Trophoblast cell (in vitro differentiated cells and primary cell): ENCODE measurements around the gene PTPN12.

Source experiments
- DNase-seq, 2 donors: peaks; one replicate each; pipeline ENCODE4 v3.0.0-alpha.2; 2016
- H2AFZ ChIP-seq: 2 replicates; pipeline ENCODE4 v1.6.1; 2013; ENCODE audit warnings: low read length, moderate library complexity, mild to moderate bottlenecking; ENCODE audit not compliant: insufficient read depth, poor library complexity
- H2AK5ac ChIP-seq: 2 replicates; pipeline ENCODE4 v1.6.1; 2013; ENCODE audit warnings: mild to moderate bottlenecking, low read length
- H2BK120ac ChIP-seq: 2 replicates; pipeline ENCODE4 v1.6.1; 2013; ENCODE audit warnings: low read length, mild to moderate bottlenecking, moderate library complexity; ENCODE audit not compliant: insufficient read depth, poor library complexity
- H2BK12ac ChIP-seq: 2 replicates; pipeline ENCODE4 v1.6.1; 2013; ENCODE audit warnings: mild to moderate bottlenecking, low read length, moderate library complexity
- H2BK5ac ChIP-seq: 2 replicates; pipeline ENCODE4 v1.6.1; 2013; ENCODE audit warnings: low read length, low read depth, moderate library complexity, mild to moderate bottlenecking; ENCODE audit not compliant: poor library complexity
- H3K14ac ChIP-seq: 2 replicates; pipeline ENCODE4 v1.6.1; 2013; ENCODE audit warnings: mild to moderate bottlenecking, low read length
- H3K18ac ChIP-seq: 2 replicates; pipeline ENCODE4 v1.6.1; 2013; ENCODE audit warnings: mild to moderate bottlenecking, low read length
- H3K23ac ChIP-seq: 2 replicates; pipeline ENCODE4 v1.6.1; 2013; ENCODE audit warnings: low read length
- H3K27ac ChIP-seq: 2 replicates; pipeline ENCODE4 v1.5.1; 2013; ENCODE audit warnings: low read depth, mild to moderate bottlenecking, inconsistent platforms, low read length, moderate library complexity
- H3K27me3 ChIP-seq: 2 replicates; pipeline ENCODE4 v1.6.1; 2013; ENCODE audit warnings: inconsistent platforms, mild to moderate bottlenecking, low read length, moderate library complexity; ENCODE audit not compliant: insufficient read depth
- H3K36me3 ChIP-seq, 2 experiments: 1 replicate in 1 of 2; 2 replicates in 1 of 2; pipeline ENCODE4 v1.6.1; 2013; ENCODE audit warnings: low read length in 2 of 2, mild to moderate bottlenecking in 2 of 2, moderate library complexity in 1 of 2; ENCODE audit not compliant: insufficient read depth in 2 of 2, control insufficient read depth in 1 of 2
- H3K4ac ChIP-seq: 2 replicates; pipeline ENCODE4 v1.6.1; 2013; ENCODE audit warnings: low read depth, mild to moderate bottlenecking, low read length, moderate library complexity
- H3K4me1 ChIP-seq, 2 experiments: 1 replicate in 1 of 2; 2 replicates in 1 of 2; pipeline ENCODE4 v1.6.1; 2013; ENCODE audit warnings: low read length in 2 of 2, mild to moderate bottlenecking in 2 of 2, moderate library complexity in 1 of 2; ENCODE audit not compliant: insufficient read depth in 2 of 2, control insufficient read depth in 1 of 2
- H3K4me2 ChIP-seq: 2 replicates; pipeline ENCODE4 v1.6.1; 2013; ENCODE audit warnings: inconsistent platforms, mild to moderate bottlenecking, low read length, moderate library complexity
- H3K4me3 ChIP-seq: 2 replicates; pipeline ENCODE4 v1.5.1; 2013; ENCODE audit warnings: mild to moderate bottlenecking, low read depth, low read length, inconsistent platforms
- H3K79me1 ChIP-seq: one replicate; pipeline ENCODE4 v1.6.1; 2013; ENCODE audit warnings: low read length
- H3K79me2 ChIP-seq: 2 replicates; pipeline ENCODE4 v1.6.1; 2013; ENCODE audit warnings: low read length, mild to moderate bottlenecking; ENCODE audit not compliant: control insufficient read depth, insufficient read depth, poor library complexity
- H3K9ac ChIP-seq: 2 replicates; pipeline ENCODE4 v1.6.1; 2013; ENCODE audit warnings: mild to moderate bottlenecking, low read length
- H3K9me3 ChIP-seq: 2 replicates; pipeline ENCODE4 v1.6.1; 2013; ENCODE audit warnings: low read depth, mild to moderate bottlenecking, control low read depth, inconsistent platforms, low read length; ENCODE audit not compliant: insufficient read depth
- H4K12ac ChIP-seq: 2 replicates; pipeline ENCODE4 v1.6.1; 2013; ENCODE audit warnings: low read depth, mild to moderate bottlenecking, low read length, moderate library complexity
- H4K8ac ChIP-seq: 2 replicates; pipeline ENCODE4 v1.6.1; 2013; ENCODE audit warnings: low read depth, mild to moderate bottlenecking, low read length, moderate library complexity
- H4K91ac ChIP-seq: one replicate; pipeline ENCODE4 v1.6.1; 2013; ENCODE audit warnings: low read depth, mild to moderate bottlenecking, low read length, moderate library complexity
- WGBS: extraction: QIAGEN DNeasy Blood & Tissue Kit; methylation state at CpG from one replicate; pipeline ENCODE4 v1.1.7; 2013; ENCODE audit warnings: missing lambda C conversion rate; ENCODE audit not compliant: insufficient read length, insufficient coverage; ENCODE audit errors: extremely low coverage; 5-methylcytosine and 5-hydroxymethylcytosine counted together

PTPN12 gene

GRCh38 chr7:77587272-77587671, 50.2 kb downstream of the PTPN12 start:
- no peaks in the 10 kb centered on the region for H3K9me3 ChIP-seq
- no peak overlapping the region for H3K4me3 ChIP-seq
- no peak overlapping the region for H4K8ac ChIP-seq
- no peak overlapping the region for H4K91ac ChIP-seq
- no peak overlapping the region for H3K27ac ChIP-seq
- H2BK5ac ChIP-seq, result no peak overlapping the region
- no peak overlapping the region for H2AK5ac ChIP-seq
- no peak overlapping the region for H2BK12ac ChIP-seq
- H3K14ac ChIP-seq, result no peak overlapping the region
- H3K23ac ChIP-seq, result no peak overlapping the region
- no peak overlapping the region for H4K12ac ChIP-seq
- H3K4me2 ChIP-seq, result no peak overlapping the region
- no peak overlapping the region for H2AFZ ChIP-seq
- DNase-seq, result no peak
- H3K79me2 ChIP-seq, result no peaks in the 10 kb centered on the region
- no peak overlapping the region for H3K9ac ChIP-seq
- H3K27me3 ChIP-seq, result no peaks in the 10 kb centered on the region
- H3K18ac ChIP-seq, result no peak overlapping the region
- H3K79me1 ChIP-seq, result no peaks in the 10 kb centered on the region
- peaks cover 10 to 15% of the 10 kb centered on the region in 2 experiments for H3K36me3 ChIP-seq
- H2BK120ac ChIP-seq, result no peak overlapping the region
- H3K4ac ChIP-seq, result no peak overlapping the region
- H3K4me1 ChIP-seq, result no peaks in the 10 kb centered on the region
- WGBS, result no CpG with 5 or more reads among the region's 2 CpGs

GRCh38 chr7:77600952-77601351, 63.9 kb downstream of the PTPN12 start:
- Histone ChIP-seq H3K79me1 (no peaks in the 10 kb centered on the region), H3K9ac (no peak overlapping the region), H3K36me3 (peaks cover 18 to 24% of the 10 kb centered on the region in 2 experiments), H3K27me3 (no peaks in the 10 kb centered on the region), H3K4me2 (no peak overlapping the region), H4K91ac (no peak overlapping the region), H2BK12ac (no peak overlapping the region), H4K8ac (no peak overlapping the region), H2AK5ac (no peak overlapping the region), H3K27ac (no peak overlapping the region), H3K4me1 (no peaks in the 10 kb centered on the region), H3K79me2 (no peaks in the 10 kb centered on the region), H3K18ac (no peak overlapping the region), H2BK120ac (no peak overlapping the region), H3K14ac (no peak overlapping the region), H3K4me3 (no peak overlapping the region), H2BK5ac (no peak overlapping the region), H3K4ac (no peak overlapping the region), H3K23ac (no peak overlapping the region), H3K9me3 (no peaks in the 10 kb centered on the region), H2AFZ (no peak overlapping the region), H4K12ac (no peak overlapping the region)
- no CpG with 5 or more reads among the region's 2 CpGs for WGBS
- DNase-seq, result no peak

GRCh38 chr7:77606562-77606961, 69.5 kb downstream of the PTPN12 start:
- Histone ChIP-seq H3K4ac (no peak overlapping the region), H3K9ac (no peak overlapping the region), H3K18ac (no peak overlapping the region), H3K23ac (no peak overlapping the region), H2AK5ac (no peak overlapping the region), H3K4me1 (no peaks in the 10 kb centered on the region), H3K9me3 (no peaks in the 10 kb centered on the region), H3K4me3 (no peak overlapping the region), H2BK12ac (no peak overlapping the region), H3K27me3 (no peaks in the 10 kb centered on the region), H3K14ac (no peak overlapping the region), H3K4me2 (no peak overlapping the region), H3K36me3 (peaks cover 22% of the 10 kb centered on the region in 2 experiments), H4K12ac (no peak overlapping the region), H2BK5ac (no peak overlapping the region), H2AFZ (no peak overlapping the region), H4K8ac (no peak overlapping the region), H2BK120ac (no peak overlapping the region), H4K91ac (no peak overlapping the region), H3K79me2 (no peaks in the 10 kb centered on the region), H3K79me1 (no peaks in the 10 kb centered on the region), H3K27ac (no peak overlapping the region)
- DNase-seq, result no peak

- no peaks in the 10 kb centered on the region for H3K4me1 ChIP-seq
- no peak overlapping the region for H3K4me3 ChIP-seq
- no peak overlapping the region for H3K14ac ChIP-seq
- no peak overlapping the region for H3K27ac ChIP-seq
- no peak overlapping the region for H3K4me2 ChIP-seq
- H3K18ac ChIP-seq, result no peak overlapping the region
- no CpG with 5 or more reads among the region's 4 CpGs for WGBS
- H3K9ac ChIP-seq, result no peak overlapping the region
- no peaks in the 10 kb centered on the region for H3K27me3 ChIP-seq
- no peaks in the 10 kb centered on the region for H3K9me3 ChIP-seq
- H3K79me2 ChIP-seq, result no peaks in the 10 kb centered on the region
- H3K4ac ChIP-seq, result no peak overlapping the region
- H3K79me1 ChIP-seq, result no peaks in the 10 kb centered on the region
- DNase-seq, result no peak
- H2AK5ac ChIP-seq, result no peak overlapping the region
- peaks cover 22 to 31% of the 10 kb centered on the region in 2 experiments for H3K36me3 ChIP-seq
- H2BK120ac ChIP-seq, result no peak overlapping the region
- H4K91ac ChIP-seq, result no peak overlapping the region
- H2BK5ac ChIP-seq, result no peak overlapping the region
- no peak overlapping the region for H4K8ac ChIP-seq
- H4K12ac ChIP-seq, result no peak overlapping the region
- H2BK12ac ChIP-seq, result no peak overlapping the region
- no peak overlapping the region for H3K23ac ChIP-seq
- no peak overlapping the region for H2AFZ ChIP-seq
These were observed 82.2 kb downstream of the PTPN12 start for GRCh38 chr7:77619314-77619713.
